CD4-positive, alpha-beta memory T cell (primary cell): ENCODE measurements around the gene SEL1L3. TPM values are rescaled to one million over a fixed set of nuclear protein-coding genes. Genes with fewer than 3 reads are reported as not detected.

ENCODE experiments used
- CTCF ChIA-PET: fragments of 350-600 bp; sonication (Branson Sonifier 250); formaldehyde crosslinking; loops from one replicate; lab custom pipeline; 2021; ENCODE audit warnings: inconsistent platforms; ENCODE audit not compliant: partially characterized antibody; lab: Charles Lee
- POLR2A ChIA-PET: fragments of 350-600 bp; sonication (Branson Sonifier 250); formaldehyde crosslinking; loops from one replicate; lab custom pipeline; 2021; ENCODE audit not compliant: partially characterized antibody; lab: Charles Lee
- DNase-seq, 5 donors: peaks; one replicate each; pipeline versions ENCODE4 v3.0.0 to v3.0.0-alpha.2; 2020 to 2022; ENCODE audit warnings: mixed read lengths in 1 of 5
- H3K27ac ChIP-seq: one replicate; pipeline ENCODE4 v1.7.0; 2013; ENCODE audit warnings: low read depth, low read length
- H3K27me3 ChIP-seq: 2 replicates; pipeline ENCODE4 v1.7.0; 2013; ENCODE audit warnings: mild to moderate bottlenecking, low read length, moderate library complexity; ENCODE audit not compliant: insufficient read depth
- H3K36me3 ChIP-seq: 2 replicates; pipeline ENCODE4 v1.7.0; 2013; ENCODE audit warnings: mild to moderate bottlenecking, low read length, moderate library complexity; ENCODE audit not compliant: insufficient read depth
- H3K4me1 ChIP-seq: 2 replicates; pipeline ENCODE4 v1.7.0; 2013; ENCODE audit warnings: mild to moderate bottlenecking, low read length, moderate library complexity; ENCODE audit not compliant: insufficient read depth
- H3K4me3 ChIP-seq, 2 donors: one replicate each; pipeline ENCODE4 v1.7.0; 2013; ENCODE audit warnings: low read length in 2 of 2, mild to moderate bottlenecking in 1 of 2
- H3K9me3 ChIP-seq, 2 donors: one replicate each; pipeline ENCODE4 v1.7.0; 2013; ENCODE audit warnings: low read length in 2 of 2, control low read depth in 1 of 2; ENCODE audit not compliant: control insufficient read depth in 1 of 2
- H3K27ac Mint-ChIP-seq, 7 donors: one replicate each; pipeline ENCODE4 v1.8.0; 2020 to 2021; ENCODE audit warnings: mixed read lengths in 7 of 7, mild to moderate bottlenecking in 6 of 7, inconsistent platforms in 3 of 7, moderate library complexity in 3 of 7
- H3K27me3 Mint-ChIP-seq, 2 donors: one replicate each; pipeline ENCODE4 v1.8.0; 2020 to 2021; ENCODE audit warnings: mixed read lengths in 2 of 2
- H3K36me3 Mint-ChIP-seq, 2 donors: one replicate each; pipeline ENCODE4 v1.8.0; 2020 to 2021; ENCODE audit warnings: mixed read lengths in 2 of 2, inconsistent platforms in 1 of 2, mild to moderate bottlenecking in 1 of 2
- H3K4me1 Mint-ChIP-seq, 4 donors: one replicate each; pipeline ENCODE4 v1.8.0; 2020 to 2021; ENCODE audit warnings: mixed read lengths in 4 of 4, mild to moderate bottlenecking in 1 of 4
- H3K4me3 Mint-ChIP-seq, 8 donors: one replicate each; pipeline ENCODE4 v1.8.0; 2020 to 2021; ENCODE audit warnings: mixed read lengths in 8 of 8, mild to moderate bottlenecking in 7 of 8, moderate library complexity in 6 of 8, inconsistent platforms in 3 of 8
- H3K9me3 Mint-ChIP-seq, 8 donors: one replicate each; pipeline ENCODE4 v1.8.0; 2020 to 2021; ENCODE audit warnings: mixed read lengths in 8 of 8, mild to moderate bottlenecking in 5 of 8, inconsistent platforms in 3 of 8, moderate library complexity in 1 of 8
- intact Hi-C: fragments of 100-400 bp; cut with micrococcal nuclease; formaldehyde crosslinking; loops from one replicate; pipeline ENCODE4 v1.15.1; 2023
- polyA plus RNA-seq, 2 donors: library from polyadenylated mRNA; unstranded; fragments of 300-500 nt; fragmentation: Illumina TruSeq; gene quantifications; one replicate each; pipeline ENCODE4 v1.2.3, GENCODE V29; 2021
- total RNA-seq, 2 experiments: library from RNA; stranded (reverse); gene quantifications; one replicate each; pipeline ENCODE4 v1.2.3, GENCODE V29; 2021

SEL1L3 gene
- total and polyA plus RNA-seq, 4 experiments from 2014 or later, result 61.3 to 68.8 (median 62.9) TPM

GRCh38 chr4:25713812-25714211, 149.0 kb downstream of the SEL1L3 start:
- intact Hi-C loops, result no loop called here
- DNase-seq, result no peak
- CTCF ChIA-PET, result no interaction called here

DNA sequence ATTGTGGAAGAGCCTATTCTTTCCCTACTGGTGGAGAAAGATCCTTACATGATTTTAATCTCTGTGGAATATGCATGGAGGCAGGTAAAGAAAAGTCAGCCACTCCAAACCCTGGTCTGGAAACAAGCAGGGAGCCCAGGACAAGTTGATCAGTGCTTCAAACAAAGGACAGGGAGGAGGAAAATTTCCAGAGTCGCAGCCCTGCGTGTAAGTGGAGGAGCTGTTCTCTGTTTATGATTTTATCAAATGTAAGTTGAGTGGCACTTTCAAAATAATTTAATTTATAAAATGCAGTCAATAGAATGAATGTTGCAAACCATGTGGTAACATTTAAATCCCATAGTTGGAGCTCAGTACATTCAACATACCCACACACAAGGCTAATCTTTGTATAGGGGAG, 150.2 kb downstream of the SEL1L3 start:
- no peaks in the 10 kb centered on the region for H3K9me3 ChIP-seq
- POLR2A ChIA-PET, result no interaction called here
- Mint-ChIP-seq H3K9me3 (peaks cover 0 to 7% (median 3%) of the 10 kb centered on the region in 8 donors), H3K27me3 (no peaks in the 10 kb centered on the region), H3K4me1 (no peaks in the 10 kb centered on the region), H3K36me3 (peaks cover 0 to 6% of the 10 kb centered on the region in 2 donors), H3K27ac (no peak overlapping the region), H3K4me3 (no peak overlapping the region)
- H3K4me3 ChIP-seq, result no peak overlapping the region
- no peaks in the 10 kb centered on the region for H3K4me1 ChIP-seq
- no peak for DNase-seq
- H3K27me3 ChIP-seq, result no peaks in the 10 kb centered on the region
- H3K36me3 ChIP-seq, result no peaks in the 10 kb centered on the region
- CTCF ChIA-PET, result no interaction called here
- intact Hi-C loops, result no loop called here
- H3K27ac ChIP-seq, result no peak overlapping the region

More at GRCh38 chr4:25713812-25714211, 149.0 kb downstream of the SEL1L3 start:
- Mint-ChIP-seq H3K4me1 (no peaks in the 10 kb centered on the region), H3K27ac (no peak overlapping the region), H3K36me3 (peaks cover 0 to 4% of the 10 kb centered on the region in 2 donors), H3K9me3 (peaks cover 0 to 4% (median 3%) of the 10 kb centered on the region in 8 donors), H3K4me3 (no peak overlapping the region), H3K27me3 (no peaks in the 10 kb centered on the region)
- no peaks in the 10 kb centered on the region for H3K9me3 ChIP-seq
- no peaks in the 10 kb centered on the region for H3K4me1 ChIP-seq
- H3K4me3 ChIP-seq, result no peak overlapping the region
- POLR2A ChIA-PET, result no interaction called here
- no peaks in the 10 kb centered on the region for H3K27me3 ChIP-seq
- H3K36me3 ChIP-seq, result no peaks in the 10 kb centered on the region
- no peak overlapping the region for H3K27ac ChIP-seq

GRCh38 chr4:25710637-25711036, 152.2 kb downstream of the SEL1L3 start:
- Mint-ChIP-seq H3K27ac (no peak overlapping the region), H3K9me3 (peaks cover 0 to 7% (median 3%) of the 10 kb centered on the region in 8 donors), H3K4me3 (no peak overlapping the region), H3K36me3 (peaks cover 0 to 6% of the 10 kb centered on the region in 2 donors), H3K27me3 (no peaks in the 10 kb centered on the region), H3K4me1 (no peaks in the 10 kb centered on the region)
- Histone ChIP-seq H3K27me3 (no peaks in the 10 kb centered on the region), H3K9me3 (no peaks in the 10 kb centered on the region), H3K36me3 (no peaks in the 10 kb centered on the region), H3K4me3 (no peak overlapping the region), H3K4me1 (no peaks in the 10 kb centered on the region), H3K27ac (no peak overlapping the region)
- CTCF ChIA-PET, result no interaction called here
- intact Hi-C loops, result no loop called here
- no peak for DNase-seq
- POLR2A ChIA-PET, result no interaction called here

- intact Hi-C loops, result no loop called here
- Histone ChIP-seq H3K36me3 (no peaks in the 10 kb centered on the region), H3K9me3 (no peaks in the 10 kb centered on the region), H3K4me1 (no peaks in the 10 kb centered on the region), H3K4me3 (no peak overlapping the region), H3K27ac (no peak overlapping the region), H3K27me3 (no peaks in the 10 kb centered on the region)
- peak overlapping the region in 1 of 7 donors; percentile 68 for H3K27ac Mint-ChIP-seq
- no peaks in the 10 kb centered on the region for H3K27me3 Mint-ChIP-seq
- peaks cover 0 to 7% (median 2%) of the 10 kb centered on the region in 8 donors for H3K9me3 Mint-ChIP-seq
- H3K4me1 Mint-ChIP-seq, result no peaks in the 10 kb centered on the region
- ChIA-PET CTCF (no interaction called here), POLR2A (no interaction called here)
- H3K4me3 Mint-ChIP-seq, result no peak overlapping the region
- peaks cover 0 to 3% of the 10 kb centered on the region in 2 donors for H3K36me3 Mint-ChIP-seq
- DNase-seq, result no peak
Observed at GRCh38 chr4:25704516-25704915, 158.3 kb downstream of the SEL1L3 start.

GRCh38 chr4:25703731-25704388, 158.9 kb downstream of the SEL1L3 start:
- no peaks in the 10 kb centered on the region for H3K9me3 ChIP-seq
- Mint-ChIP-seq H3K36me3 (peaks cover 0 to 3% of the 10 kb centered on the region in 2 donors), H3K4me3 (no peak overlapping the region), H3K27me3 (no peaks in the 10 kb centered on the region), H3K27ac (no peak overlapping the region), H3K9me3 (peaks cover 0 to 3% (median 0%) of the 10 kb centered on the region in 8 donors), H3K4me1 (no peaks in the 10 kb centered on the region)
- H3K4me1 ChIP-seq, result no peaks in the 10 kb centered on the region
- H3K36me3 ChIP-seq, result no peaks in the 10 kb centered on the region
- DNase-seq, result no peak
- ChIA-PET CTCF (no interaction called here), POLR2A (no interaction called here)
- no peak overlapping the region for H3K27ac ChIP-seq
- no peak overlapping the region for H3K4me3 ChIP-seq
- intact Hi-C loops, result no loop called here
- H3K27me3 ChIP-seq, result no peaks in the 10 kb centered on the region

- no peak for DNase-seq
- ChIA-PET POLR2A (no interaction called here), CTCF (no interaction called here)
- no peak overlapping the region for H3K4me3 ChIP-seq
- no peaks in the 10 kb centered on the region for H3K9me3 ChIP-seq
- Mint-ChIP-seq H3K27me3 (no peaks in the 10 kb centered on the region), H3K4me1 (no peaks in the 10 kb centered on the region), H3K36me3 (no peaks in the 10 kb centered on the region), H3K4me3 (no peak overlapping the region), H3K27ac (peak overlapping the region in 1 of 7 donors; percentile 43), H3K9me3 (peaks cover 0 to 2% (median 0%) of the 10 kb centered on the region in 8 donors)
- intact Hi-C loops, result no loop called here
- no peak overlapping the region for H3K27ac ChIP-seq
- no peaks in the 10 kb centered on the region for H3K36me3 ChIP-seq
- no peaks in the 10 kb centered on the region for H3K4me1 ChIP-seq
- H3K27me3 ChIP-seq, result no peaks in the 10 kb centered on the region
Observed at GRCh38 chr4:25702848-25703247, 159.9 kb downstream of the SEL1L3 start.

DNA sequence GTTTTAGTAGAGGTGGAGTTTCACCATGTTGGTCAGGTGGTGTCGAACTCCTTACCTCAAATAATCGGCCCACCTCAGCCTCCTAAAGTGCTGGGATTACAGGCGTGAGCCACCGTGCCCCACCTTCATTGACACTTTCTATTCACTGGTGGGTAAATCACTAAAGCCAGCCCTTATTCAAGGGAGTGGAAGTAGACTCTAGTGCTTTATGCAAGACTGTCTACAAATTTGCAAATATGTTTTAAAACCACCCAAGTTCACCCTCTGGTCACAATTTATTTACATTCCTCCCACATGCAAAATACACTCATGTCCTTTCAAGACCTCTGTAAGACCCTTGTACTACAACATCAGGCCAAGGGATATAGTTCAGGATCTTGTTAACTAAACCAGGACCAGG, 162.1 kb downstream of the SEL1L3 start:
- H3K27me3 Mint-ChIP-seq, result peaks cover 0 to 2% of the 10 kb centered on the region in 2 donors
- ChIA-PET POLR2A (no interaction called here), CTCF (no interaction called here)
- H3K36me3 Mint-ChIP-seq, result no peaks in the 10 kb centered on the region
- no peaks in the 10 kb centered on the region for H3K36me3 ChIP-seq
- H3K4me3 Mint-ChIP-seq, result no peak overlapping the region
- H3K9me3 Mint-ChIP-seq, result peaks cover 0 to 2% (median 0%) of the 10 kb centered on the region in 8 donors
- H3K27me3 ChIP-seq, result no peaks in the 10 kb centered on the region
- no peak overlapping the region for H3K27ac Mint-ChIP-seq
- H3K27ac ChIP-seq, result no peak overlapping the region
- intact Hi-C loops, result no loop called here
- H3K4me1 Mint-ChIP-seq, result no peaks in the 10 kb centered on the region
- no peak for DNase-seq
- H3K4me1 ChIP-seq, result no peaks in the 10 kb centered on the region
- H3K9me3 ChIP-seq, result no peaks in the 10 kb centered on the region
- no peak overlapping the region for H3K4me3 ChIP-seq
